Astrocyte (in vitro differentiated cells and primary cell): ENCODE measurements around the gene PCGF3. TPM values are rescaled to one million over a fixed set of nuclear protein-coding genes. Genes with fewer than 3 reads are reported as not detected.
A peak's percentile ranks its signal among the peaks of the same experiment; 100 is the strongest.

Experiments
- DNase-seq: peaks from one replicate; pipeline ENCODE4 v3.0.0-alpha.2; 2010; ENCODE audit warnings: low read depth
- FAIRE-seq: peaks from 2 replicates; lab custom pipeline; 2011; peaks lifted over from hg19 to GRCh38; lab: Jason Lieb, UNC
- H2AFZ ChIP-seq: 2 replicates; pipeline ENCODE4 v1.6.0; 2012; ENCODE audit warnings: low read depth, low read length, inconsistent platforms
- H3K27ac ChIP-seq: 2 replicates; pipeline ENCODE4 v1.5.1; 2011; ENCODE audit warnings: low read depth, low read length, inconsistent platforms
- H3K27me3 ChIP-seq: 2 replicates; pipeline ENCODE4 v1.6.0; 2011; ENCODE audit warnings: low read length, inconsistent platforms; ENCODE audit not compliant: insufficient read depth
- H3K36me3 ChIP-seq: 2 replicates; pipeline ENCODE4 v1.5.1; 2011; ENCODE audit warnings: low read length, inconsistent platforms; ENCODE audit not compliant: insufficient read depth
- H3K4me1 ChIP-seq: 2 replicates; pipeline ENCODE4 v1.5.1; 2011; ENCODE audit warnings: low read length, inconsistent platforms; ENCODE audit not compliant: insufficient read depth
- H3K4me2 ChIP-seq: 2 replicates; pipeline ENCODE4 v1.6.0; 2012; ENCODE audit warnings: low read length, inconsistent platforms
- H3K4me3 ChIP-seq: 2 replicates; pipeline ENCODE4 v1.5.1; 2011; ENCODE audit warnings: low read depth, mild to moderate bottlenecking, low read length, inconsistent platforms; ENCODE audit not compliant: insufficient read depth
- H3K79me2 ChIP-seq: 2 replicates; pipeline ENCODE4 v1.6.0; 2012; ENCODE audit warnings: mild to moderate bottlenecking, low read length, inconsistent platforms; ENCODE audit not compliant: insufficient read depth
- H3K9ac ChIP-seq: 2 replicates; pipeline ENCODE4 v1.6.0; 2012; ENCODE audit warnings: mild to moderate bottlenecking, low read length, inconsistent platforms
- H3K9me3 ChIP-seq: 2 replicates; pipeline ENCODE4 v1.5.1; 2012; ENCODE audit warnings: low read depth, mild to moderate bottlenecking, low read length, inconsistent platforms; ENCODE audit not compliant: insufficient read depth
- H4K20me1 ChIP-seq: 2 replicates; pipeline ENCODE4 v1.6.0; 2012; ENCODE audit warnings: low read length, inconsistent platforms; ENCODE audit not compliant: insufficient read depth
- H3K27ac Mint-ChIP-seq: one replicate; pipeline ENCODE4 v1.8.0; 2021; ENCODE audit warnings: mild to moderate bottlenecking, mixed read lengths; ENCODE audit not compliant: unreplicated experiment
- H3K27me3 Mint-ChIP-seq: one replicate; pipeline ENCODE4 v1.8.0; 2021; ENCODE audit warnings: low read depth, mixed read lengths; ENCODE audit not compliant: unreplicated experiment
- H3K36me3 Mint-ChIP-seq: one replicate; pipeline ENCODE4 v1.8.0; 2021; ENCODE audit warnings: low read depth, mixed read lengths; ENCODE audit not compliant: unreplicated experiment
- H3K4me1 Mint-ChIP-seq: one replicate; pipeline ENCODE4 v1.8.0; 2021; ENCODE audit warnings: low read depth, mixed read lengths; ENCODE audit not compliant: unreplicated experiment
- H3K4me3 Mint-ChIP-seq: one replicate; pipeline ENCODE4 v1.8.0; 2021; ENCODE audit warnings: mild to moderate bottlenecking, moderate library complexity, mixed read lengths; ENCODE audit not compliant: unreplicated experiment
- H3K9me3 Mint-ChIP-seq: one replicate; pipeline ENCODE4 v1.8.0; 2021; ENCODE audit warnings: mild to moderate bottlenecking, mixed read lengths; ENCODE audit not compliant: unreplicated experiment
- CTCF ChIP-seq: IDR thresholded peaks from 2 replicates; pipeline ENCODE4 v1.5.1; 2011; ENCODE audit warnings: low read depth, mild to moderate bottlenecking, inconsistent platforms, low read length, moderate library complexity; ENCODE audit not compliant: insufficient read depth
- EZH2 ChIP-seq: IDR thresholded peaks from 2 replicates; pipeline ENCODE4 v1.6.1; 2012; ENCODE audit warnings: mild to moderate bottlenecking, low read length, inconsistent platforms; ENCODE audit not compliant: insufficient read depth
- total RNA-seq: library from RNA; stranded (reverse); gene quantifications from 2 replicates; pipeline ENCODE4 v1.2.1, GENCODE V29; 2021

Gene PCGF3
- total RNA-seq, 1 donor from 2014 or later = 65.7 TPM

GRCh38 chr4:784401-785331 lies 79.0 kb downstream of the PCGF3 start:
- Histone ChIP-seq H3K9ac (no peak overlapping the region), H3K36me3 (no peaks in the 10 kb centered on the region), H4K20me1 (peaks cover 12% of the 10 kb centered on the region), H3K79me2 (peaks cover 20% of the 10 kb centered on the region), H3K4me3 (no peak overlapping the region), H3K4me1 (peaks cover 13% of the 10 kb centered on the region), H3K27ac (no peak overlapping the region), H2AFZ (no peak overlapping the region), H3K4me2 (no peak overlapping the region), H3K27me3 (peaks cover 27% of the 10 kb centered on the region), H3K9me3 (no peaks in the 10 kb centered on the region)
- no peak overlapping the region for H3K27ac Mint-ChIP-seq
- peaks cover 5% of the 10 kb centered on the region for H3K4me1 Mint-ChIP-seq
- peaks cover 34% of the 10 kb centered on the region for H3K27me3 Mint-ChIP-seq
- DNase-seq = no peak
- no peak for TF ChIP-seq CTCF
- no peak for TF ChIP-seq EZH2
- peaks cover 8% of the 10 kb centered on the region for H3K36me3 Mint-ChIP-seq
- FAIRE-seq = no peak
- no peak overlapping the region for H3K4me3 Mint-ChIP-seq
- H3K9me3 Mint-ChIP-seq = no peaks in the 10 kb centered on the region

DNA sequence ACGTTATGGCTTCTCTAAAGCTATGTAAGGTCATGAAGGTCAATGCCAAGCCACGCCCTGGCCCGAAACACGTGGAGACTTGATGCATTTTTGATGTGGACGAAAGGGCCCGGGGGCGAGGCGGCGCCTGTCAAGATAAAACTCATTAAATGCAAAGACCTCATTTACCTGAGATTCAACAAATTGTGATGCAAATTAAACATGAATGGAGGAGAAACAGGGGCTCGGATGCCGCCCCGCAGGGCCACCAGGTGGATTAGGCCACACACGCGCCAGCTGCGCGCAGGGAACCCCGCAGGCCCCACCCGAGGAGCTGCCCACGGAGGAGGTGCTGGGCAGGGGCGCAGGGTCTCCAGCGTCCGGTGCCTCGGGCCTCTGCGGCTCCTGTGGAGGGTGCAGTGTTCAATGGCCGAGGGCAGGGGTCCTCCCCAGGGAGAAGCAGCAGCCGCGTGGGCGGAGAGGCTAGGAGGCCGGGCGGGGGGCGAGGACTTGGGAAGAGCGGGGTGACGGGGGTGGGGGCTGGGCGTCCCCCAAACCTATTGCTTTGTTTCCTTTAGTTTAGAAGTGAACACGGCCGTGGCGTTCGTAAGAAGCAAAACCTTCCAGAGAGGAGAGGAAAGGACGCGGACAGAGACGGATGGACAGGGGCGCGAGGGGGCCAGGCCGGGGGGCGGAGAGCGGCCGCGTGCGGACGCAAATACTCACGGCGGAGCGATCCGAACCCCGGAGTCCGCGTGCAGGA lies 79.9 kb downstream of the PCGF3 start:
- Mint-ChIP-seq H3K4me1 (peaks cover 1% of the 10 kb centered on the region), H3K27me3 (peaks cover 35% of the 10 kb centered on the region), H3K9me3 (no peaks in the 10 kb centered on the region), H3K4me3 (no peak overlapping the region), H3K36me3 (peaks cover 5% of the 10 kb centered on the region), H3K27ac (no peak overlapping the region)
- Histone ChIP-seq H3K36me3 (no peaks in the 10 kb centered on the region), H3K27ac (no peak overlapping the region), H3K4me1 (peaks cover 9% of the 10 kb centered on the region), H3K9ac (no peak overlapping the region), H3K4me2 (peak overlapping the region; percentile 26), H4K20me1 (peaks cover 3% of the 10 kb centered on the region), H3K9me3 (no peaks in the 10 kb centered on the region), H3K4me3 (no peak overlapping the region), H2AFZ (no peak overlapping the region), H3K27me3 (peaks cover 27% of the 10 kb centered on the region), H3K79me2 (peaks cover 12% of the 10 kb centered on the region)
- DNase-seq (no peak), FAIRE-seq (no peak)
- TF ChIP-seq EZH2 (peak; percentile 72), CTCF (no peak)
